WTC11 (cell line): ENCODE measurements around the gene KCNMA1. TPM values are rescaled to one million over a fixed set of nuclear protein-coding genes. Genes with fewer than 3 reads are reported as not detected.

Source experiments
- ATAC-seq: fragments of 200-7000 bp; cut with Tn5 transposase; 2 replicates; pipeline ENCODE4 v1.10.0; 2021; ENCODE audit warnings: mild to moderate bottlenecking, moderate library complexity
- CTCF ChIA-PET: fragments of 300-600 bp; sonication (Branson Sonifier 250); formaldehyde crosslinking; loops from one replicate; lab custom pipeline; 2021; ENCODE audit warnings: antibody characterized with exemption; lab: Charles Lee
- POLR2A ChIA-PET: fragments of 350-600 bp; sonication (Branson Sonifier 250); formaldehyde crosslinking; loops from one replicate; lab custom pipeline; 2021; ENCODE audit warnings: antibody characterized with exemption; lab: Charles Lee
- DNase-seq: peaks from one replicate; pipeline ENCODE4 v3.0.0; 2021; ENCODE audit warnings: low spot score
- H3K27ac Mint-ChIP-seq: 2 replicates; pipeline ENCODE4 v1.8.0; 2021; ENCODE audit warnings: mixed read lengths
- H3K27me3 Mint-ChIP-seq: 2 replicates; pipeline ENCODE4 v1.8.0; 2021; ENCODE audit warnings: low read depth, mild to moderate bottlenecking, moderate library complexity, mixed read lengths
- H3K36me3 Mint-ChIP-seq: 2 replicates; pipeline ENCODE4 v1.8.0; 2021; ENCODE audit warnings: mixed read lengths
- H3K4me1 Mint-ChIP-seq: 2 replicates; pipeline ENCODE4 v1.8.0; 2022; ENCODE audit warnings: mixed read lengths
- H3K4me3 Mint-ChIP-seq: 2 replicates; pipeline ENCODE4 v1.8.0; 2021; ENCODE audit warnings: mild to moderate bottlenecking, moderate library complexity, mixed read lengths
- H3K9me3 Mint-ChIP-seq: 2 replicates; pipeline ENCODE4 v1.8.0; 2021; ENCODE audit warnings: mixed read lengths
- ATF1 ChIP-seq: sonication (generic); formaldehyde crosslinking; IDR thresholded peaks from 2 replicates; pipeline ENCODE4 v1.8.1; 2023; ENCODE audit warnings: mild to moderate bottlenecking, moderate library complexity, missing genetic modification reagents
- ATF6 ChIP-seq: sonication (generic); formaldehyde crosslinking; IDR thresholded peaks from 2 replicates; pipeline ENCODE4 v1.8.1; 2023; ENCODE audit warnings: mild to moderate bottlenecking, missing genetic modification reagents
- ESRRA ChIP-seq: sonication (generic); formaldehyde crosslinking; IDR thresholded peaks from 2 replicates; pipeline ENCODE4 v1.8.1; 2022; ENCODE audit warnings: mild to moderate bottlenecking, missing genetic modification reagents, borderline replicate concordance
- FOXP4 ChIP-seq: sonication (generic); formaldehyde crosslinking; IDR thresholded peaks from 2 replicates; pipeline ENCODE4 v1.8.0; 2022; ENCODE audit warnings: mild to moderate bottlenecking, missing genetic modification reagents
- GABPB1 ChIP-seq: sonication (generic); formaldehyde crosslinking; IDR thresholded peaks from 2 replicates; pipeline ENCODE4 v1.8.1; 2023; ENCODE audit warnings: mild to moderate bottlenecking, missing genetic modification reagents
- IRF2 ChIP-seq: sonication (generic); formaldehyde crosslinking; IDR thresholded peaks from 2 replicates; pipeline ENCODE4 v1.8.0; 2022; ENCODE audit warnings: low read depth, missing genetic modification reagents, borderline replicate concordance
- JAZF1 ChIP-seq: fragments of 250-450 bp; sonication (Bioruptor Pico); IDR thresholded peaks from 2 replicates; pipeline ENCODE4 v1.9.0; 2021; ENCODE audit warnings: moderate library complexity, mild to moderate bottlenecking, inconsistent platforms
- JUN ChIP-seq: sonication (generic); formaldehyde crosslinking; IDR thresholded peaks from 2 replicates; pipeline ENCODE4 v1.8.0; 2023; ENCODE audit warnings: mild to moderate bottlenecking, missing genetic modification reagents
- MXD4 ChIP-seq: fragments of 250-450 bp; sonication (Bioruptor Pico); IDR thresholded peaks from 2 replicates; pipeline ENCODE4 v1.8.0; 2021; ENCODE audit warnings: mild to moderate bottlenecking, moderate library complexity, borderline replicate concordance
- NFATC4 ChIP-seq: fragments of 250-450 bp; sonication (Bioruptor Pico); IDR thresholded peaks from 2 replicates; pipeline ENCODE4 v1.9.0; 2021; ENCODE audit warnings: mild to moderate bottlenecking
- NR3C1 ChIP-seq: sonication (generic); formaldehyde crosslinking; conservative IDR thresholded peaks from 2 replicates; pipeline ENCODE4 v1.8.1; 2023; ENCODE audit warnings: low read depth, mild to moderate bottlenecking, missing genetic modification reagents
- OVOL2 ChIP-seq: fragments of 250-450 bp; sonication (Bioruptor Pico); IDR thresholded peaks from 2 replicates; pipeline ENCODE4 v1.9.0; 2021; ENCODE audit warnings: mild to moderate bottlenecking, borderline replicate concordance
- PRDM15 ChIP-seq: sonication (generic); formaldehyde crosslinking; IDR thresholded peaks from 2 replicates; pipeline ENCODE4 v1.8.0; 2022; ENCODE audit warnings: missing genetic modification reagents
- TCF7 ChIP-seq: sonication (generic); formaldehyde crosslinking; IDR thresholded peaks from 2 replicates; pipeline ENCODE4 v1.8.0; 2022; ENCODE audit warnings: mild to moderate bottlenecking, low read depth, missing genetic modification reagents, moderate library complexity
- TEAD1 ChIP-seq: sonication (generic); formaldehyde crosslinking; IDR thresholded peaks from 2 replicates; pipeline ENCODE4 v1.8.0; 2022; ENCODE audit warnings: mild to moderate bottlenecking, missing genetic modification reagents
- USF2 ChIP-seq: sonication (generic); formaldehyde crosslinking; IDR thresholded peaks from 2 replicates; pipeline ENCODE4 v1.8.1; 2023; ENCODE audit warnings: mild to moderate bottlenecking, missing genetic modification reagents, moderate library complexity
- ZNF232 ChIP-seq: sonication (generic); formaldehyde crosslinking; IDR thresholded peaks from 2 replicates; pipeline ENCODE4 v1.8.0; 2022; ENCODE audit warnings: mild to moderate bottlenecking, missing genetic modification reagents
- ZNF423 ChIP-seq: fragments of 250-450 bp; sonication (Bioruptor Pico); IDR thresholded peaks from 2 replicates; pipeline ENCODE4 v2.1.2; 2022; ENCODE audit warnings: mild to moderate bottlenecking, moderate library complexity
- ZNF671 ChIP-seq: fragments of 250-450 bp; sonication (Bioruptor Pico); IDR thresholded peaks from 2 replicates; pipeline ENCODE4 v1.8.0; 2021; ENCODE audit warnings: mild to moderate bottlenecking
- total RNA-seq: library from RNA; stranded (reverse); gene quantifications from 3 replicates; pipeline ENCODE4 v1.2.3, GENCODE V29; 2021
- TF ChIP-seq, protein P1 (sequence below): sonication (generic); formaldehyde crosslinking; IDR thresholded peaks from 2 replicates; pipeline ENCODE4 v1.8.1; 2022; ENCODE audit warnings: mild to moderate bottlenecking, missing genetic modification reagents, moderate library complexity, borderline replicate concordance
- TF ChIP-seq, protein P2 (sequence below): sonication (generic); formaldehyde crosslinking; conservative IDR thresholded peaks from 2 replicates; pipeline ENCODE4 v1.8.1; 2023; ENCODE audit warnings: mild to moderate bottlenecking, low read depth, missing genetic modification reagents, moderate library complexity

The KCNMA1 gene
- total RNA-seq, 1 experiment from 2014 or later, result 7.3 TPM

DNA sequence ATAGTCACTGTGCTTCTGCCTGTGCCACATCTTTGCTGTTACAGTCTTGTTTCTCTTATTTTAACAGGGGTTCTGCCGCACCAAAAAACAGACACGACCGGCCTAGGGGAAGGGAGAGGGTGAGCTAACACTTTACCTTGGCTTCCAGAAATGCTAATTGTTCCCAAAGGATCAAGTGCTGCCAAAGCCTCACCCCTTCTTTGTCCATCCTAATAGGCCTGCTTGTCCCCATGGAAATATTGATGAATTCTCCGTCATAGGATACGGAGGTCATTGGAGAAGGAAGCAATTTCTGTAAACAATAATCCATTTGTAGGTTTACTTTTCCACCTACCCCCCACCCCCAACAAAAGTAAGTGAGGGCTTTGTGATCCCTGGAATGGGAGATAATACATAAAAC, 567.3 kb downstream of the KCNMA1 start (continued):
- no peak for TF ChIP-seq NR3C1 (CRISPR knock-in tag)

DNA sequence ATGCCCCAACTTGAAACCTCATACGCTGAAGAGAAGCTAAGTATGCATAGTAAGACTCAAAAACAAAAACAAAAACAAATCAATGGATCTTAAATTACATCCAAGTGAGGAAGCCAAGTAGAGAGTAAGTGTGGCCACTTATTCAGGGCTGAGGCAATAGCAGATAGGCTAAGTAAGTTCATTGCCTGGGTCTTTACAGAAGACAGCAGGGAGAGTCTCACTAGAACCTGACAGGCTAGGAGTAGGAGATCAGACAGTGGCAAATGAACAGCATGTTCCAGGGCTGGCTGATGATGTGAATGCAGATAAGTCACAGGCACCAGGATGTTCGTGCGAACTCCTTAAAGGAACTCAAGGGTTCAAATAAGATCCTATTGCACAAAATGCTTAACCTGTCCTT, 568.6 kb downstream of the KCNMA1 start:
- Mint-ChIP-seq H3K27ac (no peak overlapping the region), H3K4me3 (no peak overlapping the region), H3K9me3 (peaks cover 7% of the 10 kb centered on the region; the same call in 1 of the 2 replicates), H3K36me3 (no peaks in the 10 kb centered on the region), H3K27me3 (no peaks in the 10 kb centered on the region)
- ATAC-seq, result no peak; the same call in 1 of the 2 replicates
- DNase-seq, result no peak
- CTCF ChIA-PET, result interaction anchor here (1.0 kb wide), 1 partner anchor 64 kb away, joined by 4 read pairs; no protein-coding TSS in a partner anchor
- TF ChIP-seq USF2 (CRISPR knock-in tag) (no peak), IRF2 (no peak), TCF7 (CRISPR knock-in tag) (no peak), NFATC4 (no peak), ZNF671 (no peak)
- TF ChIP-seq, protein P1, sequence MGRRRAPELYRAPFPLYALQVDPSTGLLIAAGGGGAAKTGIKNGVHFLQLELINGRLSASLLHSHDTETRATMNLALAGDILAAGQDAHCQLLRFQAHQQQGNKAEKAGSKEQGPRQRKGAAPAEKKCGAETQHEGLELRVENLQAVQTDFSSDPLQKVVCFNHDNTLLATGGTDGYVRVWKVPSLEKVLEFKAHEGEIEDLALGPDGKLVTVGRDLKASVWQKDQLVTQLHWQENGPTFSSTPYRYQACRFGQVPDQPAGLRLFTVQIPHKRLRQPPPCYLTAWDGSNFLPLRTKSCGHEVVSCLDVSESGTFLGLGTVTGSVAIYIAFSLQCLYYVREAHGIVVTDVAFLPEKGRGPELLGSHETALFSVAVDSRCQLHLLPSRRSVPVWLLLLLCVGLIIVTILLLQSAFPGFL (CRISPR knock-in tag), result no peak
- TF ChIP-seq, all 79 proteins: peak for 0
- POLR2A ChIA-PET, result no interaction called here
- peaks cover 9% of the 10 kb centered on the region for H3K4me1 Mint-ChIP-seq

GRCh38 chr10:77068272-77068671, 569.3 kb downstream of the KCNMA1 start:
- no peak for DNase-seq
- no peaks in the 10 kb centered on the region for H3K27me3 Mint-ChIP-seq
- ChIA-PET CTCF (interaction anchor here (1.5 kb wide), 1 partner anchor 14 kb away, joined by 4 read pairs; no protein-coding TSS in a partner anchor), POLR2A (no interaction called here)
- H3K4me3 Mint-ChIP-seq, result no peak overlapping the region
- ATAC-seq, result no peak
- H3K9me3 Mint-ChIP-seq, result peaks cover 7% of the 10 kb centered on the region; the same call in 1 of the 2 replicates
- H3K36me3 Mint-ChIP-seq, result no peaks in the 10 kb centered on the region
- no peak overlapping the region for H3K27ac Mint-ChIP-seq
- H3K4me1 Mint-ChIP-seq, result peaks cover 9% of the 10 kb centered on the region
- no peak for TF ChIP-seq USF2 (CRISPR knock-in tag)
- no peak for TF ChIP-seq MXD4 (CRISPR knock-in tag)
- TF ChIP-seq ESRRA (CRISPR knock-in tag), result no peak
- no peak for TF ChIP-seq JUN (CRISPR knock-in tag)
- TF ChIP-seq ATF1 (CRISPR knock-in tag), result no peak
- no peak for TF ChIP-seq ATF6 (CRISPR knock-in tag)
- no peak for TF ChIP-seq FOXP4 (CRISPR knock-in tag)
- TF ChIP-seq ZNF671, result no peak
- TF ChIP-seq TEAD1 (CRISPR knock-in tag), result no peak
- TF ChIP-seq GABPB1, result no peak
- TF ChIP-seq ZNF232, result no peak
- TF ChIP-seq ZNF423 (CRISPR knock-in tag), result no peak
- TF ChIP-seq PRDM15 (CRISPR knock-in tag), result no peak
- no peak for TF ChIP-seq JAZF1 (CRISPR knock-in tag)
- TF ChIP-seq, protein P2, sequence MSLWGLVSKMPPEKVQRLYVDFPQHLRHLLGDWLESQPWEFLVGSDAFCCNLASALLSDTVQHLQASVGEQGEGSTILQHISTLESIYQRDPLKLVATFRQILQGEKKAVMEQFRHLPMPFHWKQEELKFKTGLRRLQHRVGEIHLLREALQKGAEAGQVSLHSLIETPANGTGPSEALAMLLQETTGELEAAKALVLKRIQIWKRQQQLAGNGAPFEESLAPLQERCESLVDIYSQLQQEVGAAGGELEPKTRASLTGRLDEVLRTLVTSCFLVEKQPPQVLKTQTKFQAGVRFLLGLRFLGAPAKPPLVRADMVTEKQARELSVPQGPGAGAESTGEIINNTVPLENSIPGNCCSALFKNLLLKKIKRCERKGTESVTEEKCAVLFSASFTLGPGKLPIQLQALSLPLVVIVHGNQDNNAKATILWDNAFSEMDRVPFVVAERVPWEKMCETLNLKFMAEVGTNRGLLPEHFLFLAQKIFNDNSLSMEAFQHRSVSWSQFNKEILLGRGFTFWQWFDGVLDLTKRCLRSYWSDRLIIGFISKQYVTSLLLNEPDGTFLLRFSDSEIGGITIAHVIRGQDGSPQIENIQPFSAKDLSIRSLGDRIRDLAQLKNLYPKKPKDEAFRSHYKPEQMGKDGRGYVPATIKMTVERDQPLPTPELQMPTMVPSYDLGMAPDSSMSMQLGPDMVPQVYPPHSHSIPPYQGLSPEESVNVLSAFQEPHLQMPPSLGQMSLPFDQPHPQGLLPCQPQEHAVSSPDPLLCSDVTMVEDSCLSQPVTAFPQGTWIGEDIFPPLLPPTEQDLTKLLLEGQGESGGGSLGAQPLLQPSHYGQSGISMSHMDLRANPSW (CRISPR knock-in tag), result no peak
- TF ChIP-seq OVOL2 (CRISPR knock-in tag), result no peak
